Stimulated activated CD4-positive, alpha-beta T cell treated with anti-CD3 and anti-CD28 coated beads, Interleukin-2, amount 100 ng/mL, for 24 hours (primary cell): Measurements from ENCODE around the gene PLD1.
A peak's percentile ranks its signal among the peaks of the same experiment; 100 is the strongest.
"Not testable (repeated sequence)": the region's sequence is repeated elsewhere in the genome, so short reads cannot be mapped to it uniquely, and the experiment has no call there.

Experiments
- DNase-seq, 2 donors: peaks; one replicate each; pipeline ENCODE4 v3.0.0-alpha.2; 2020

The PLD1 gene

GRCh38 chr3:171731691-171732090, 78.6 kb downstream of the PLD1 start:
- no peak for DNase-seq

- no peak for DNase-seq
Measured at GRCh38 chr3:171729452-171730334, 80.6 kb downstream of the PLD1 start.

- no peak for DNase-seq
Measured at GRCh38 chr3:171727288-171727687, 83.0 kb downstream of the PLD1 start.

- no peak for DNase-seq
Measured at GRCh38 chr3:171718493-171719185, 91.6 kb downstream of the PLD1 start.

GRCh38 chr3:171715155-171715554, 95.1 kb downstream of the PLD1 start:
- no peak for DNase-seq

- DNase-seq = no peak
Measured at GRCh38 chr3:171712171-171712938, 97.9 kb downstream of the PLD1 start.

GRCh38 chr3:171711461-171712170, 98.7 kb downstream of the PLD1 start:
- DNase-seq = no peak

GRCh38 chr3:171710359-171710758, 99.9 kb downstream of the PLD1 start:
- no peak for DNase-seq

GRCh38 chr3:171704814-171705213, 105.5 kb downstream of the PLD1 start:
- no peak for DNase-seq

- DNase-seq = peak; percentile 17 to 20
Measured at GRCh38 chr3:171704002-171704401, 106.3 kb downstream of the PLD1 start.

- DNase-seq = no peak
Measured at GRCh38 chr3:171703144-171703543, 107.1 kb downstream of the PLD1 start.

- no peak for DNase-seq
Measured at GRCh38 chr3:171700653-171701052, 109.6 kb downstream of the PLD1 start.

GRCh38 chr3:171700157-171700556, 110.1 kb downstream of the PLD1 start:
- DNase-seq = no peak

- DNase-seq = no peak
Measured at GRCh38 chr3:171699601-171700000, 110.7 kb downstream of the PLD1 start.

- DNase-seq = no peak
Measured at GRCh38 chr3:171696805-171697204, 113.5 kb downstream of the PLD1 start.

GRCh38 chr3:171695426-171695825, 114.9 kb downstream of the PLD1 start:
- no peak for DNase-seq

- no peak for DNase-seq
Measured at GRCh38 chr3:171694888-171695287, 115.4 kb downstream of the PLD1 start.

GRCh38 chr3:171692551-171692950, 117.7 kb downstream of the PLD1 start:
- DNase-seq = not testable (repeated sequence)

GRCh38 chr3:171691485-171691884, 118.8 kb downstream of the PLD1 start:
- no peak for DNase-seq

- DNase-seq = no peak
Measured at GRCh38 chr3:171690281-171690680, 120.0 kb downstream of the PLD1 start.

GRCh38 chr3:171688593-171688992, 121.7 kb downstream of the PLD1 start:
- no peak for DNase-seq

- no peak for DNase-seq
Measured at GRCh38 chr3:171688002-171688401, 122.3 kb downstream of the PLD1 start.

- no peak for DNase-seq
Measured at GRCh38 chr3:171687581-171687980, 122.7 kb downstream of the PLD1 start.
